Measurements from ENCODE around the gene SLC4A7.

DNA sequence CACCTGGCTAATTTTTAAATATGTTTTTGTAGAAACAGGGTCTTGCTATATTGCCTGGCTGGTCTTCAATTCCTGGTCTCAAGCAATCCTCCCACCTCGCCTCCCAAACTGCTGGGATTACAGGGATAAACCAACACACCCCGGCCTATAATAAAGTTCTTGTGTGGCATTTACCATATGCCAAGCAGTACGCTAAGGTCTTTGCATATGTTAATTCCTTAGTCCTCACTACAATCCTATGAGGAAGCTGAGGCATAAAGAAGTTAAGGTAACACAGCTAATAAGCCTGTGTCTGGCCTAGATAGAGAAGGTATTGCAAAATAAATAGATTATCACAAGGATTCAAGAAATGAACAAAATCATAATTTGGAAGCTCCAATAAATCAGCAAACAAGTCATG is 17.6 kb upstream of the SLC4A7 start:
- TF ChIP-seq, protein P1, sequence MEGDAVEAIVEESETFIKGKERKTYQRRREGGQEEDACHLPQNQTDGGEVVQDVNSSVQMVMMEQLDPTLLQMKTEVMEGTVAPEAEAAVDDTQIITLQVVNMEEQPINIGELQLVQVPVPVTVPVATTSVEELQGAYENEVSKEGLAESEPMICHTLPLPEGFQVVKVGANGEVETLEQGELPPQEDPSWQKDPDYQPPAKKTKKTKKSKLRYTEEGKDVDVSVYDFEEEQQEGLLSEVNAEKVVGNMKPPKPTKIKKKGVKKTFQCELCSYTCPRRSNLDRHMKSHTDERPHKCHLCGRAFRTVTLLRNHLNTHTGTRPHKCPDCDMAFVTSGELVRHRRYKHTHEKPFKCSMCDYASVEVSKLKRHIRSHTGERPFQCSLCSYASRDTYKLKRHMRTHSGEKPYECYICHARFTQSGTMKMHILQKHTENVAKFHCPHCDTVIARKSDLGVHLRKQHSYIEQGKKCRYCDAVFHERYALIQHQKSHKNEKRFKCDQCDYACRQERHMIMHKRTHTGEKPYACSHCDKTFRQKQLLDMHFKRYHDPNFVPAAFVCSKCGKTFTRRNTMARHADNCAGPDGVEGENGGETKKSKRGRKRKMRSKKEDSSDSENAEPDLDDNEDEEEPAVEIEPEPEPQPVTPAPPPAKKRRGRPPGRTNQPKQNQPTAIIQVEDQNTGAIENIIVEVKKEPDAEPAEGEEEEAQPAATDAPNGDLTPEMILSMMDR (IDR thresholded peaks at IDR 0.05): no peak
- TF ChIP-seq POLR2A (IDR thresholded peaks at IDR 0.05): no peak
